Stomach smooth muscle (tissue), 2 donors: ENCODE data around the gene ABCA13.

Source experiments
- H3K27ac ChIP-seq: one replicate; pipeline ENCODE4 v1.7.0; 2013; ENCODE audit warnings: mild to moderate bottlenecking, low read length, inconsistent platforms
- H3K27me3 ChIP-seq, 2 donors: one replicate each; pipeline ENCODE4 v1.7.0; 2013; ENCODE audit warnings: low read length in 2 of 2; ENCODE audit not compliant: insufficient read depth in 2 of 2, control insufficient read depth in 1 of 2
- H3K36me3 ChIP-seq, 2 donors: one replicate each; pipeline ENCODE4 v1.7.0; 2013; ENCODE audit warnings: low read length in 2 of 2; ENCODE audit not compliant: control insufficient read depth in 2 of 2, insufficient read depth in 2 of 2
- H3K4me1 ChIP-seq: one replicate; pipeline ENCODE4 v1.7.0; 2013; ENCODE audit warnings: low read length; ENCODE audit not compliant: control insufficient read depth, insufficient read depth
- H3K4me3 ChIP-seq, 2 donors: one replicate each; pipeline ENCODE4 v1.7.0; 2013; ENCODE audit warnings: low read length in 2 of 2
- H3K9ac ChIP-seq, 2 donors: one replicate each; pipeline ENCODE4 v1.7.0; 2013; ENCODE audit warnings: low read length in 2 of 2, mild to moderate bottlenecking in 1 of 2
- H3K9me3 ChIP-seq, 2 donors: one replicate each; pipeline ENCODE4 v1.7.0; 2013; ENCODE audit warnings: low read length in 2 of 2; ENCODE audit not compliant: control insufficient read depth in 2 of 2
- donor health status: healthy.
- donor health status: Pancreatic carcinoma.

Gene ABCA13

DNA sequence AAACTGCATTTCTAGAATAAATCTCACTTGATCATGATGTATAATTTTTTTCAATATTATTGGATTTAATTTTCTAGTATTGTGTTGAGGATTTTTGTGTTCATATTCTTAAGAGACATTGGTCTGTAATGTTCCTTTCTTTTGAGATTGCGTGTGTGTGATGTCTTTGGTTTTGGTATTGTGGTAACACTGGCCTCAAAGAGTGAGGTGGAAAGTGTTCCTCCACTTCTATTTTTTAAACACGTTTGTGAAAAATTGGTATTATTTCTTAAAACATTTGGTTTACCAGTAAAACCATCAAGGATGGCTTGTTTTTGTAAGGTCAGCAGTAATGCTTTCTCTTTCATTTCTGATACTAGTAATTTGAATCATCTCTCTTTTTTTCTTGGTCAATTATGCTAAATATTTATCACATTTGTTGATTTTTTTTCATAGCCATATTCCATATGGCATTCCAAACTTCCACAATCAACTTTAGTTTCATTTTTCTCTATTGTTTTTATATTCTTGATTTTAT, 462.9 kb downstream of the ABCA13 start:
- Histone ChIP-seq H3K36me3 (no peaks in the 10 kb centered on the region), H3K4me3 (no peak overlapping the region), H3K4me1 (no peaks in the 10 kb centered on the region), H3K9me3 (no peaks in the 10 kb centered on the region), H3K9ac (no peak overlapping the region), H3K27ac (no peak overlapping the region), H3K27me3 (no peaks in the 10 kb centered on the region)

DNA sequence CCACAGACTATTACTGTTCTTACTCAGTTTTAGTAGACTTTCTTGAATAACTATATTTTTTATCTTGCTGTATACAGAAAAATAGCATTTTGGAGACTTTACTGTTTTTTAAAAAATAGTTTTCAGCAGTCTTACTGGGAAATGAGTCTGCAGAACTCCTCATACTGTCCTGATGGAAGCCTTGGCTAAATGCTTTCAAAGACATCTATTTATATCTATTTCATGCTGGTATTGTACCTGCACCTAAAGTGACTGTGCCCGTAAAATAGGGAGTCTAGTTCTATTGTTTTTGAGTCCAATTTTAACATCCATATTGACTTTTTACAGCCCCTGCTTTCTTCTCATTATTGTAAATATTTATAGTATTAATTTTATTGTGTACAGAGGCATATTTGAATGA, 464.5 kb downstream of the ABCA13 start:
- Histone ChIP-seq H3K36me3 (no peaks in the 10 kb centered on the region), H3K4me1 (no peaks in the 10 kb centered on the region), H3K27me3 (no peaks in the 10 kb centered on the region), H3K27ac (no peak overlapping the region), H3K4me3 (no peak overlapping the region), H3K9ac (no peak overlapping the region), H3K9me3 (no peaks in the 10 kb centered on the region)

DNA sequence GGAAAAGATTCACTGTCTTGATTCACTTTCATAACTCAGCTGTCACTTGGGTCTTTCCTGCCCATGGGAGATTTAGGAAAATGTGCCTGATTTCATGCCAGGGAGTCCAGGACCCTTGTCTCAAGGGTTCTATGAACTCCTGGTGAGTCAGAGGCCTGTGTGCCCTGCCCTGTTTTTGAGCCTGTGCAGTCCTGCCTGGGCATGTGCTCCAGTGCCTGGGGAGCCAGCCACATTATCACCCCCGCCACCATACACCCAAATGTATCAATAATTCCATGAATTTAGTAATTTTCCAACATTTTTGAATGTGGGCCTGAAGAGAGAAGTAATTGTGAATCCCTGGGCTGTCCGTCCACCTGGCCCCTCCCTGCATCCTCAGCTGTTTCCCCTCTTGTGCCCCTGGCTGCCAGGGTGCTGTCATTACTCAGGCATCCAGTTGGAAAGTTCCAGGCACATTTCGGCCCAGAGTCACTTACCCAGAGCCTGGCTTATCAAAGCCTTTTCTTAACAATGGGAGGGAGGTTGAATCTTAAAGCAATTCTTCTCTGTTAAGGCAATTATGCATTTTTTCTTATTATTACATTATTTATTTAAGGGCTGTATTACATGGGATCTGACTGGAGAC, 465.2 kb downstream of the ABCA13 start:
- H3K36me3 ChIP-seq = no peaks in the 10 kb centered on the region
- H3K27ac ChIP-seq = no peak overlapping the region
- no peaks in the 10 kb centered on the region for H3K9me3 ChIP-seq
- H3K27me3 ChIP-seq = no peaks in the 10 kb centered on the region
- no peak overlapping the region for H3K9ac ChIP-seq
- no peak overlapping the region for H3K4me3 ChIP-seq
- H3K4me1 ChIP-seq = no peaks in the 10 kb centered on the region

DNA sequence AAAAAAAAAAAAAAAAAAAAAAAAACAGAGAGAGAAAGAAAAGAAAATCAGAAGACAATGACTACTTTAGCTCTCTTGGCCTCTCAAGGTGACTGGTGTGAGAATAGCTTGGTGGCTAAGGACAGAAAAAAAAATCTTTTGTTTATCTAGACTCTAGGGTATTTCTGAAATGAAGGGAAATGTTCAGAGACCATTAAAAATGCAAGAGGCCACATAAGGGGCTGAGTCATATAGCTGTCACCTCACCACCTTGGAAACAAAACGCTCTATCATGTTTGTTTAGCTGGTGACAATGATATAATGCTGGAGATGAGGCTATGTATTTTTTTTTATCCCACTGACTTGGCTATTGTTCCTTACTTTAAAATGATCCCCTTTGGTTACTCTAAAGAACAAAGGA, 466.1 kb downstream of the ABCA13 start:
- no peak overlapping the region for H3K27ac ChIP-seq
- H3K36me3 ChIP-seq = no peaks in the 10 kb centered on the region
- H3K27me3 ChIP-seq = no peaks in the 10 kb centered on the region
- H3K9me3 ChIP-seq = no peaks in the 10 kb centered on the region
- no peak overlapping the region for H3K9ac ChIP-seq
- H3K4me1 ChIP-seq = no peaks in the 10 kb centered on the region
- H3K4me3 ChIP-seq = no peak overlapping the region

DNA sequence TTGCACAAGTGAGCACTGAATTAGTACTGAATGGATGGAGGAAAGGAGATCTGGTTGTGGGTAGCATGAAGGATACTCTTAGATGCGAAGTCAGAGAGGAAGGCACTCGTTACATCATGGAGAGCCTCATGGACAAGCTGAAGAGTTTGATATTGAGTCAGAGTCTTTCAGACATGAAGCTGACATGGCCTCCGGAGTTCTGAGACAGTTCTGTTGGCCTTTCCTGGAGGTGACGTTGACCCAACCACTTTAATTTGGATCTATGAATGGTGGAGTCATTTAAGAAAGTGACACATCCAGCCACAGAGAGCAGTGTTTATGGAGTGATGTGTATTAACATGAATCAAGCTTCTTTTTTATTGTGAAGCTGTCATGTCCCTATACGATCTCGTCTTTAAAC, 466.8 kb downstream of the ABCA13 start:
- Histone ChIP-seq H3K9me3 (no peaks in the 10 kb centered on the region), H3K4me3 (no peak overlapping the region), H3K36me3 (no peaks in the 10 kb centered on the region), H3K27me3 (no peaks in the 10 kb centered on the region), H3K27ac (no peak overlapping the region), H3K9ac (no peak overlapping the region), H3K4me1 (no peaks in the 10 kb centered on the region)

DNA sequence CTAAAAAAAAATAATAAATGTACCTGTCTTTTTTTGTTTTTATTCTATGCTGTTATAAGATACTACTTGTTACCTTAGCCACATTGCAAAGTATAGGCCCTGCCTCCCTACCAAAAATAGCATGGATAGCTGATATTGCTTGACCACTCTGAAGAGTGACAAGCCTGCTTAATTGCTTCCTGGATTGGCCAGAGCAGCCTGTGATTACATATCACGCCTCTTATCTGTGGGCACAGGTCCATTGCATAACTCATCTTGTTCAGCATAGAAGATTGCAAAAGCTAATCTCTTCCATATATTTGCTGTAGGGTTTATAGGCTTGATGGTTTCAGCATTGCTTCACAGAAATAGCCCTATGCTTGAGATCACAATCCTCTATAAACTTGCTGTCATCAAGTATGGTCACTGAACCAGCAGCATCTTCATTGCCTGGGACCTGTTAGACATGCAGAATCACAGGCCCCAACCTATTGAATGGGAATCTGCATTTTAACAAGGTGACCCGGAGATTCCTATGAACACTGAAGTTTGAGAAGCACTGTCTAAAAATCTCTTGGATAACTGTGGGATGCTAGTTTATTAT, 472.3 kb downstream of the ABCA13 start:
- no peaks in the 10 kb centered on the region for H3K27me3 ChIP-seq
- no peaks in the 10 kb centered on the region for H3K9me3 ChIP-seq
- no peaks in the 10 kb centered on the region for H3K4me1 ChIP-seq
- no peak overlapping the region for H3K9ac ChIP-seq
- no peak overlapping the region for H3K27ac ChIP-seq
- no peaks in the 10 kb centered on the region for H3K36me3 ChIP-seq
- H3K4me3 ChIP-seq = no peak overlapping the region

DNA sequence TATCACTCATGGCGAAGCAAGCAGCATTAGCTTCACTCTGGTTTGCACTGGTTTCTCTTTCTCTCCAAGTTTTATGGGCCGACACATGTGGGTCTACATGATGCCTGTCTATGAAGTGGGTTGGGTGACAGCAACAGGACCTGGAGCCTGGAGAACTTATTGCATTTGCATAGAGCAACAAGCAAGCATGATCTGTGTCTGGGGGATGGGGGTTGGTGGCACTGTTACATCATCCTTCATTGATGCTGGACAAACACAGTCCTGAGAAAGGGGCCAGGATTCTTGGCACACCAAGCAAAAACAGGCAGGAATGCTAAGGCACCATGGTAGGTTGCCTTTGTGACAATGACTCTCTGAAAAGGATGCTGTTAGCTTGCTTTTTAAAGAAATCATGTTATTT, 486.9 kb downstream of the ABCA13 start:
- Histone ChIP-seq H3K27ac (no peak overlapping the region), H3K4me3 (no peak overlapping the region), H3K9me3 (no peaks in the 10 kb centered on the region), H3K9ac (no peak overlapping the region), H3K27me3 (no peaks in the 10 kb centered on the region), H3K36me3 (no peaks in the 10 kb centered on the region), H3K4me1 (no peaks in the 10 kb centered on the region)

DNA sequence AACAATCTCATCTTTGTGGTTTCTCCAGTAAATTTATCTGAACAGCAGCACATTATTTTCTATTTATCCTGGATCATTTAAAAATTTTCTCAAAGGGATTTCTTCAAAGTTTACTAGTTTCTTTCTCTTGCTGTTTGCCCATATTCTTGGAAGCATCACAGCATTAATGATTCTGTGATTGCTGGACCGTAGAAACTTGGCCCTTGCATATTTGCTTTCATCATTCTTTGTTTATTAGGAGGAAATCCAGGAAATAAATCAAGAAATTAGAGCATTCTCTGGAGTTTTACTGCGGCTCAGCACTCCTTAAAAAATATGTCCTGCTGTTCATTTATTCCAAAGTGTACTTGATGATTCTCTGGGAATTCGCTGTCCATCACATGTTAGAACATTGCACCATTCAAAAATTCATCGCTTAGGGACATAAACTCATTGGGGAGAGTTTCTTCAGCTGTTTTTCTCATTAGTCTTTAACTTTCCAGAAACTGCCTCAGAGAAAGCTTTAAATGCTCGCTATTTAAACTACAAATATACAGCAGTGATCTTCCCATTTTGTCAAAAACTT, 489.1 kb downstream of the ABCA13 start:
- no peak overlapping the region for H3K9ac ChIP-seq
- no peaks in the 10 kb centered on the region for H3K9me3 ChIP-seq
- H3K36me3 ChIP-seq = no peaks in the 10 kb centered on the region
- no peak overlapping the region for H3K4me3 ChIP-seq
- no peaks in the 10 kb centered on the region for H3K4me1 ChIP-seq
- no peak overlapping the region for H3K27ac ChIP-seq
- no peaks in the 10 kb centered on the region for H3K27me3 ChIP-seq

DNA sequence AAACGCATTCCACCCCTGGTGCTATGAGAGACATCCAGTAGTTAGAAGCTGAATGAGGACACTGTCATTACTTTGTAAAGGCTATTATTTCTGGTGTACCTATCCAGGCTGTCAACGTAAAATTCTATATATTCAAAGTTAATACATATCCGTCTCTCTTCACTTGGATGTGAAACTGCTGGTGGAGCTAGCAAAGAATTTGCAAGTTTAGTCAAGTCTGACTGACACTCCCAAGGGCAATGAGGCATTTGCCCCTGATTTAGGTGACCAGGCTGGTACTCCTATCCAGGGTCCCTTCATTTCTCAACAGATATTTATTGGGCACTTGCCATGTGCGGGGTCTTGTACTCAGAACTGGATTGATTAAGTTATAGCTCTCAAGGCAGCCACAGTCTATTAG, 493.0 kb downstream of the ABCA13 start:
- Histone ChIP-seq H3K27me3 (no peaks in the 10 kb centered on the region), H3K27ac (no peak overlapping the region), H3K9me3 (no peaks in the 10 kb centered on the region), H3K4me3 (no peak overlapping the region), H3K4me1 (no peaks in the 10 kb centered on the region), H3K9ac (no peak overlapping the region), H3K36me3 (no peaks in the 10 kb centered on the region)

DNA sequence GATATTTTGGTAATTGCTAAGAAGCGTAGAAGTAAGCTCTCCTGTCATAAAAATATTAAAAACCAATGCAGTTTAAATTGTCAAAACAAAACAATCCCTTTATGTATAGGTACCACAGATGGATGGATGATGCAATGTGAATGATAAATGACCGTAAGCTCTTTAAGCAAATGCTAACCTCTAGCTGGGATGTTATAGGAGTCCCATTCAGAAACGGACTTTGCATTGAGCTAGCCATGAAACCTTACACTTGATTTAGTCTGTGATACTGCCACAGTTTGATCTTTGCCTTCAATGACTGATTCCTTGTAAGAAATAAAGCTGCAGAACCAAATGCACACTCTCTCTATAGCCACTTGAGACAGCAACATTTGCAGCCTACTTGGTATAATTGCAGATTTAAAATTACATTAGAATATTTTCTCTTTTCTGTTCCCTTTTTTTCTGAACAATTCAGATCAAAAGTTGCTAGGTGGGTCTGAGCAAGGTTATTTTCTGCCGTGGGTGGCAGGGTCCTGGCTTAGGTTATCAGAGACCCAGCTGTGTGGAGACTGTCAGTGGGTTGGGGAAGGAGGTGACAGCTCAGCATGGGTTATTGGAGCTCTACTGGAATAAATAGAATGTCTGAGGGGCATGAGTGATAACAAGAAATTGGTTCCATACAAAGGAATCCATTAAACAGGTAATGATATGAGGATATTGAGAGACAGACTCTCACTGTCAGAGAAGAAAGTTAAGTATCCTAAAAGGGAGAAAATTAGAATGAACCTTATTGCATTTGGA, 494.3 kb downstream of the ABCA13 start:
- Histone ChIP-seq H3K9me3 (no peaks in the 10 kb centered on the region), H3K36me3 (no peaks in the 10 kb centered on the region), H3K27ac (no peak overlapping the region), H3K4me3 (no peak overlapping the region), H3K27me3 (no peaks in the 10 kb centered on the region), H3K9ac (no peak overlapping the region), H3K4me1 (no peaks in the 10 kb centered on the region)
